Measurements from ENCODE around the gene OBP2B. TPM values are rescaled to one million over a fixed set of nuclear protein-coding genes. Genes with fewer than 3 reads are reported as not detected.

Gene OBP2B
- total and polyA plus RNA-seq, 2 experiments from 2014 or later, result not detected

- Histone ChIP-seq H3K27me3 (ENCODE audit: insufficient read depth) (no peaks in the 10 kb centered on the region), H3F3A (replicated peaks; ENCODE audit: low read depth) (no peaks in the 10 kb centered on the region), H3K27ac (ENCODE audit: low read depth) (no peak overlapping the region), H3K9me2 (ENCODE audit: insufficient read depth) (no peaks in the 10 kb centered on the region), H3K4me1 (ENCODE audit: insufficient read depth) (no peaks in the 10 kb centered on the region), H4K20me1 (replicated peaks; ENCODE audit: insufficient read depth) (no peaks in the 10 kb centered on the region), H3K4me3 (no peak overlapping the region), H3K36me3 (ENCODE audit: insufficient read depth) (no peaks in the 10 kb centered on the region), H2AFZ (no peak overlapping the region), H3K79me2 (replicated peaks; ENCODE audit: insufficient read depth) (no peaks in the 10 kb centered on the region), H3K4me2 (no peak overlapping the region)
- no peaks in the 10 kb centered on the region for H3K36me3 Mint-ChIP-seq (ENCODE audit: low read depth)
- peaks cover 2% of the 10 kb centered on the region; the same call in 1 of the 3 replicates for H3K4me1 Mint-ChIP-seq
- ATAC-seq, result no peak
- no peak overlapping the region for H3K4me3 Mint-ChIP-seq
- no peak overlapping the region for H3K27ac Mint-ChIP-seq
- H3K27me3 Mint-ChIP-seq (ENCODE audit: insufficient read depth, low read depth, poor library complexity), result peaks cover 11% of the 10 kb centered on the region
- TF ChIP-seq NANOG (IDR thresholded peaks at IDR 0.05; ENCODE audit: borderline replicate concordance), result no peak
- TF ChIP-seq JUNB (IDR thresholded peaks at IDR 0.05; ENCODE audit: unreplicated experiment), result no peak
- no peak for TF ChIP-seq ZNF331 (CRISPR knock-in tag; IDR thresholded peaks at IDR 0.05; ENCODE audit: low read depth)
- no peak for TF ChIP-seq CTCF (conservative IDR thresholded peaks at IDR 0.05; ENCODE audit: low read depth in 2 of 2)
- no peak for TF ChIP-seq CREB1 (CRISPR knock-in tag; IDR thresholded peaks at IDR 0.05; ENCODE audit: low read depth)
- no peak for TF ChIP-seq ETS1 (IDR thresholded peaks at IDR 0.05)
- no peak for TF ChIP-seq POLR2AphosphoS5 (IDR thresholded peaks at IDR 0.05; ENCODE audit: low read depth)
- TF ChIP-seq ZNF462 (CRISPR knock-in tag; IDR thresholded peaks at IDR 0.05), result no peak
- no peak for TF ChIP-seq EZH2phosphoT487 (IDR thresholded peaks at IDR 0.05; ENCODE audit: unreplicated experiment)
- no peak for TF ChIP-seq STAT1 (IDR thresholded peaks at IDR 0.05; ENCODE audit: unreplicated experiment)
- TF ChIP-seq ZNF114 (CRISPR knock-in tag; IDR thresholded peaks at IDR 0.05), result no peak
- TF ChIP-seq REST (IDR thresholded peaks at IDR 0.05; ENCODE audit: unreplicated experiment), result no peak
- TF ChIP-seq EZH2 (IDR thresholded peaks at IDR 0.05; ENCODE audit: low read depth, unreplicated experiment), result no peak
- H3K9me3 Mint-ChIP-seq, result no peaks in the 10 kb centered on the region
- DNase-seq (ENCODE audit: low spot score), result no peak
These were observed 42.7 kb upstream of the OBP2B start for GRCh38 chr9:133251773-133252172.

All from GM23338 (cell line).